Keratinocyte (primary cell): Measurements from ENCODE around the gene SEMA3F. TPM values are rescaled to one million over a fixed set of nuclear protein-coding genes. Genes with fewer than 3 reads are reported as not detected.

ENCODE experiments used
- DNase-seq: peaks from one replicate; pipeline ENCODE4 v3.0.0-alpha.2; 2011; ENCODE audit warnings: low read depth, missing footprints, low spot score
- FAIRE-seq: peaks from 2 replicates; lab custom pipeline; 2011; peaks lifted over from hg19 to GRCh38; lab: Jason Lieb, UNC
- H2AFZ ChIP-seq: 2 replicates; pipeline ENCODE4 v1.6.0; 2012; ENCODE audit warnings: low read length, control low read depth, inconsistent platforms; ENCODE audit not compliant: control insufficient read depth
- H3K27ac ChIP-seq: 2 replicates; pipeline ENCODE4 v1.5.1; 2011; ENCODE audit warnings: low read length; ENCODE audit not compliant: control insufficient read depth, insufficient read depth
- H3K27me3 ChIP-seq: 3 replicates; pipeline ENCODE4 v1.6.0; 2011; ENCODE audit warnings: low read length; ENCODE audit not compliant: control insufficient read depth, insufficient read depth; ENCODE audit errors: extremely low read depth
- H3K36me3 ChIP-seq, 2 experiments: 2 replicates in 1 of 2; 3 replicates in 1 of 2; pipeline ENCODE4 v1.5.1; 2011; ENCODE audit warnings: low read length in 2 of 2, mild to moderate bottlenecking in 1 of 2; ENCODE audit not compliant: control insufficient read depth in 2 of 2, insufficient read depth in 2 of 2; ENCODE audit errors: extremely low read depth in 1 of 2
- H3K4me1 ChIP-seq: 3 replicates; pipeline ENCODE4 v1.5.1; 2011; ENCODE audit warnings: low read length; ENCODE audit not compliant: control insufficient read depth, insufficient read depth; ENCODE audit errors: extremely low read depth
- H3K4me2 ChIP-seq: 3 replicates; pipeline ENCODE4 v1.6.0; 2011; ENCODE audit warnings: low read depth, low read length; ENCODE audit not compliant: control insufficient read depth, insufficient read depth; ENCODE audit errors: extremely low read depth
- H3K4me3 ChIP-seq, 3 experiments: fragments of 200-600 bp in 1 of 3; sonication (generic) in 1 of 3; 2 replicates in 2 of 3; 3 replicates in 1 of 3; pipeline ENCODE4 v1.5.1; 2011 to 2016; ENCODE audit warnings: low read length in 3 of 3, mild to moderate bottlenecking in 3 of 3, control low read depth in 2 of 3, inconsistent platforms in 1 of 3, low read depth in 1 of 3, mixed read lengths in 1 of 3, mixed run types in 1 of 3, moderate library complexity in 1 of 3; ENCODE audit not compliant: control insufficient read depth in 2 of 3, insufficient read depth in 2 of 3; ENCODE audit errors: extremely low read depth in 1 of 3
- H3K79me2 ChIP-seq: 2 replicates; pipeline ENCODE4 v1.6.0; 2012; ENCODE audit warnings: low read length; ENCODE audit not compliant: control insufficient read depth, insufficient read depth
- H3K9ac ChIP-seq: 3 replicates; pipeline ENCODE4 v1.6.0; 2011; ENCODE audit warnings: low read length; ENCODE audit not compliant: control insufficient read depth, insufficient read depth; ENCODE audit errors: extremely low read depth
- H3K9me1 ChIP-seq: 3 replicates; pipeline ENCODE4 v1.6.0; 2011; ENCODE audit warnings: low read length; ENCODE audit not compliant: control insufficient read depth, insufficient read depth; ENCODE audit errors: extremely low read depth
- H3K9me3 ChIP-seq: 2 replicates; pipeline ENCODE4 v1.5.1; 2012; ENCODE audit warnings: low read depth, low read length; ENCODE audit not compliant: control insufficient read depth
- H4K20me1 ChIP-seq: 3 replicates; pipeline ENCODE4 v1.6.0; 2011; ENCODE audit warnings: low read length; ENCODE audit not compliant: control insufficient read depth, insufficient read depth; ENCODE audit errors: extremely low read depth
- CTCF ChIP-seq, 3 experiments: IDR thresholded peaks in 1 of 3; conservative IDR thresholded peaks in 1 of 3; optimal IDR thresholded peaks in 1 of 3; 2 replicates in 2 of 3; 3 replicates in 1 of 3; pipeline versions ENCODE3 to v1.5.1; 2011; ENCODE audit warnings: low read length in 3 of 3, mild to moderate bottlenecking in 3 of 3, moderate library complexity in 2 of 3, control low read depth in 1 of 3, inconsistent platforms in 1 of 3; ENCODE audit not compliant: insufficient read depth in 2 of 3; ENCODE audit errors: extremely low read depth in 1 of 3
- EZH2 ChIP-seq: IDR thresholded peaks from one replicate; pipeline ENCODE4 v1.6.1; 2012; ENCODE audit warnings: inconsistent platforms, mild to moderate bottlenecking, low read length, moderate library complexity
- dilution Hi-C: fragments of 300-500 bp; cut with MboI; formaldehyde crosslinking; loops from one replicate; pipeline ENCODE4 v1.7.0; 2020; ENCODE audit warnings: low sequenced_read_pairs; ENCODE audit not compliant: extremely low pct_ligation_motif_present
- polyA plus RNA-seq, 5 experiments: library from polyadenylated mRNA; depleted of rRNA in 3 of 5; stranded (reverse) in 3 of 5; stranded (forward) in 1 of 5; unstranded in 1 of 5; fragments of >200 nt; gene quantifications; 1 replicate in 1 of 5; 2 replicates in 3 of 5; 3 replicates in 1 of 5; pipeline versions ENCODE4 v1.2.1 to v1.2.3, GENCODE V29; 2011 to 2012; ENCODE audit warnings: missing spikeins in 2 of 5, low read depth in 1 of 5, low replicate concordance in 1 of 5

Gene SEMA3F
- polyA plus RNA-seq, 1 donor (not counting 4 experiments of a cell fraction or from before 2014, with no cell fraction given), result 72.8 TPM

- H3K36me3 ChIP-seq, result no peaks in the 10 kb centered on the region
- peaks cover 9% of the 10 kb centered on the region for H3K4me1 ChIP-seq
- peaks cover 67% of the 10 kb centered on the region for H3K27me3 ChIP-seq
- H4K20me1 ChIP-seq, result no peaks in the 10 kb centered on the region
- peak within 1 kb of the TSS; percentile 41 for H3K4me2 ChIP-seq
- H3K4me3 ChIP-seq, result peak within 1 kb of the TSS in 1 of 3 experiments; percentile 27
- H3K27ac ChIP-seq, result no peak within 1 kb of the TSS
- H3K79me2 ChIP-seq, result no peaks in the 10 kb centered on the region
- dilution Hi-C loops, result no loop called here
- TF ChIP-seq CTCF (optimal IDR thresholded peaks at IDR 0.05 in 1 of 3, IDR thresholded peaks at IDR 0.05 in 1 of 3, conservative IDR thresholded peaks at IDR 0.05 in 1 of 3; ENCODE audit: extremely low read depth in 1 of 3, insufficient read depth in 2 of 3, low read length in 3 of 3) (no peak), EZH2 (no peak)
- DNase-seq, result no peak
- H3K9me1 ChIP-seq, result no peaks in the 10 kb centered on the region
- FAIRE-seq, result no peak
- H3K9me3 ChIP-seq, result no peaks in the 10 kb centered on the region
- H2AFZ ChIP-seq, result no peak within 1 kb of the TSS
- no peak within 1 kb of the TSS for H3K9ac ChIP-seq
Observed at GRCh38 chr3:50204804-50205412, 49.8 kb downstream of the SEMA3F start, which contains the start of gene SLC38A3. Gene SLC38A3, plus strand, starts transcription at chr3:50205271. Its CDS starts 8,929 bp downstream, at chr3:50214200.

- FAIRE-seq, result no peak
- H2AFZ ChIP-seq, result no peak overlapping the region
- H3K4me3 ChIP-seq, result peak overlapping the region in 1 of 3 experiments; percentile 27
- H3K4me1 ChIP-seq, result peaks cover 9% of the 10 kb centered on the region
- no peak for DNase-seq
- no peak overlapping the region for H3K27ac ChIP-seq
- no peaks in the 10 kb centered on the region for H4K20me1 ChIP-seq
- H3K9me1 ChIP-seq, result no peaks in the 10 kb centered on the region
- no peaks in the 10 kb centered on the region for H3K36me3 ChIP-seq
- peaks cover 72% of the 10 kb centered on the region for H3K27me3 ChIP-seq
- H3K9me3 ChIP-seq, result no peaks in the 10 kb centered on the region
- TF ChIP-seq EZH2 (peak; percentile 96), CTCF (optimal IDR thresholded peaks at IDR 0.05 in 1 of 3, IDR thresholded peaks at IDR 0.05 in 1 of 3, conservative IDR thresholded peaks at IDR 0.05 in 1 of 3; ENCODE audit: extremely low read depth in 1 of 3, insufficient read depth in 2 of 3, low read length in 3 of 3) (no peak)
- H3K9ac ChIP-seq, result no peak overlapping the region
- H3K4me2 ChIP-seq, result peak overlapping the region; percentile 41
- dilution Hi-C loops, result no loop called here
- H3K79me2 ChIP-seq, result no peaks in the 10 kb centered on the region
Observed at GRCh38 chr3:50205413-50206276, 50.5 kb downstream of the SEMA3F start.
